Measurements from ENCODE around the gene NPAS2. TPM values are rescaled to one million over a fixed set of nuclear protein-coding genes. Genes with fewer than 3 reads are reported as not detected.

NPAS2 gene
- total and polyA plus RNA-seq, 2 donors (not counting 1 experiment from before 2014, with no cell fraction given), result 3.6 to 4.9 TPM

GRCh38 chr2:101026253-101026701, 206.3 kb downstream of the NPAS2 start:
- Histone ChIP-seq H3K4me2 (ENCODE audit: extremely low read depth, insufficient read depth, low read length) (no peak overlapping the region), H3K9ac (ENCODE audit: insufficient read depth, low read length) (no peak overlapping the region), H4K20me1 (ENCODE audit: control insufficient read depth, extremely low read depth, insufficient read depth, low read length) (no peaks in the 10 kb centered on the region), H3K36me3 (ENCODE audit: control insufficient read depth, insufficient read depth, low read length) (no peaks in the 10 kb centered on the region), H3K79me2 (ENCODE audit: control insufficient read depth, insufficient read depth, low read length) (no peaks in the 10 kb centered on the region), H2AFZ (ENCODE audit: low read length) (no peak overlapping the region), H3K9me3 (ENCODE audit: control insufficient read depth, insufficient read depth, low read depth, low read length) (no peaks in the 10 kb centered on the region), H3K4me3 (replicated peaks in 1 of 4; ENCODE audit: control extremely low read depth in 1 of 4, insufficient read depth in 1 of 4, low read depth in 3 of 4, low read length in 4 of 4) (no peak overlapping the region), H3K27me3 (ENCODE audit: control insufficient read depth, insufficient read depth, low read length) (no peaks in the 10 kb centered on the region), H3K4me1 (ENCODE audit: control insufficient read depth, extremely low read depth, insufficient read depth, low read length) (no peaks in the 10 kb centered on the region), H3K27ac (ENCODE audit: insufficient read depth, low read length) (no peak overlapping the region)
- TF ChIP-seq CTCF (conservative IDR thresholded peaks at IDR 0.05 in 1 of 2, IDR thresholded peaks at IDR 0.05 in 1 of 2; ENCODE audit: low read depth in 1 of 2, low read length in 2 of 2) (no peak), EZH2 (IDR thresholded peaks at IDR 0.05; ENCODE audit: low read length, missing control alignments) (no peak)
- DNase-seq (ENCODE audit: low read depth in 2 of 2), result no peak

GRCh38 chr2:101026923-101027469, 207.1 kb downstream of the NPAS2 start:
- no peak for DNase-seq (ENCODE audit: low read depth in 2 of 2)
- Histone ChIP-seq H3K4me2 (ENCODE audit: extremely low read depth, insufficient read depth, low read length) (no peak overlapping the region), H3K27me3 (ENCODE audit: control insufficient read depth, insufficient read depth, low read length) (no peaks in the 10 kb centered on the region), H3K4me1 (ENCODE audit: control insufficient read depth, extremely low read depth, insufficient read depth, low read length) (no peaks in the 10 kb centered on the region), H3K36me3 (ENCODE audit: control insufficient read depth, insufficient read depth, low read length) (no peaks in the 10 kb centered on the region), H3K79me2 (ENCODE audit: control insufficient read depth, insufficient read depth, low read length) (no peaks in the 10 kb centered on the region), H3K4me3 (replicated peaks in 1 of 4; ENCODE audit: control extremely low read depth in 1 of 4, insufficient read depth in 1 of 4, low read depth in 3 of 4, low read length in 4 of 4) (no peak overlapping the region), H3K9ac (ENCODE audit: insufficient read depth, low read length) (no peak overlapping the region), H3K9me3 (ENCODE audit: control insufficient read depth, insufficient read depth, low read depth, low read length) (no peaks in the 10 kb centered on the region), H2AFZ (ENCODE audit: low read length) (no peak overlapping the region), H4K20me1 (ENCODE audit: control insufficient read depth, extremely low read depth, insufficient read depth, low read length) (no peaks in the 10 kb centered on the region), H3K27ac (ENCODE audit: insufficient read depth, low read length) (no peak overlapping the region)
- TF ChIP-seq EZH2 (IDR thresholded peaks at IDR 0.05; ENCODE audit: low read length, missing control alignments) (no peak), CTCF (conservative IDR thresholded peaks at IDR 0.05 in 1 of 2, IDR thresholded peaks at IDR 0.05 in 1 of 2; ENCODE audit: low read depth in 1 of 2, low read length in 2 of 2) (no peak)

- Histone ChIP-seq H3K27me3 (ENCODE audit: control insufficient read depth, insufficient read depth, low read length) (no peaks in the 10 kb centered on the region), H3K4me1 (ENCODE audit: control insufficient read depth, extremely low read depth, insufficient read depth, low read length) (no peaks in the 10 kb centered on the region), H4K20me1 (ENCODE audit: control insufficient read depth, extremely low read depth, insufficient read depth, low read length) (no peaks in the 10 kb centered on the region), H3K9me3 (ENCODE audit: control insufficient read depth, insufficient read depth, low read depth, low read length) (no peaks in the 10 kb centered on the region), H3K4me2 (ENCODE audit: extremely low read depth, insufficient read depth, low read length) (no peak overlapping the region), H3K36me3 (ENCODE audit: control insufficient read depth, insufficient read depth, low read length) (no peaks in the 10 kb centered on the region), H3K27ac (ENCODE audit: insufficient read depth, low read length) (no peak overlapping the region), H3K4me3 (replicated peaks in 1 of 4; ENCODE audit: control extremely low read depth in 1 of 4, insufficient read depth in 1 of 4, low read depth in 3 of 4, low read length in 4 of 4) (no peak overlapping the region), H3K79me2 (ENCODE audit: control insufficient read depth, insufficient read depth, low read length) (no peaks in the 10 kb centered on the region), H2AFZ (ENCODE audit: low read length) (no peak overlapping the region), H3K9ac (ENCODE audit: insufficient read depth, low read length) (no peak overlapping the region)
- DNase-seq (ENCODE audit: low read depth in 2 of 2), result no peak
- no peak for TF ChIP-seq CTCF (conservative IDR thresholded peaks at IDR 0.05 in 1 of 2, IDR thresholded peaks at IDR 0.05 in 1 of 2; ENCODE audit: low read depth in 1 of 2, low read length in 2 of 2)
- no peak for TF ChIP-seq EZH2 (IDR thresholded peaks at IDR 0.05; ENCODE audit: low read length, missing control alignments)
These were observed 207.9 kb downstream of the NPAS2 start for GRCh38 chr2:101027852-101028251.
